ES-I3 (cell line): ENCODE data around the gene UNC79.

ENCODE experiments used
- H3K36me3 ChIP-seq: 2 replicates; pipeline ENCODE4 v1.6.1; 2013; ENCODE audit warnings: mild to moderate bottlenecking, low read length, control low read depth, moderate library complexity; ENCODE audit not compliant: insufficient read depth
- H3K4me1 ChIP-seq: 2 replicates; pipeline ENCODE4 v1.6.1; 2013; ENCODE audit warnings: mild to moderate bottlenecking, control low read depth, low read length; ENCODE audit not compliant: insufficient read depth
- H3K9ac ChIP-seq: 2 replicates; pipeline ENCODE4 v1.6.1; 2013; ENCODE audit warnings: low read depth, mild to moderate bottlenecking, low read length, moderate library complexity
- H3K9me3 ChIP-seq: 2 replicates; pipeline ENCODE4 v1.6.1; 2013; ENCODE audit warnings: mild to moderate bottlenecking, low read length, moderate library complexity; ENCODE audit not compliant: control insufficient read depth, insufficient read depth

The UNC79 gene

DNA sequence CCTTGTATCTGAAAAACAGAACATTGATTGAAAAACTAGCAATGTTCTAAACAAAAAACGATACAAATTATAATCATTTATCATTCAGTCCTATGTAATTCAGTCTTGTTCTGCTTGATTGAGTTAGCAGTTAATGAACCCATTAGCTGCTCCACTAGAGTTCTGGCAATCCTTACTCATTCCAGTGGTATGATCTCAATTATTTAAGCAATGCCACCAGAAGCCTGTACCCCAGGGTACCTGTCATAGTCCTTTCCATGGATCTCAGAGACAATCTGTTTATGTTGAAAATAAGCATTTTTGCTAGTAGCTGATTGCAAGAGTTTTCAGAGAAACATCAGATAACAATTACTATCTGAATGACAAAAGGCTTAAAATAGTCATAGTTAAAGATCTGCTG lies 115.9 kb downstream of the UNC79 start:
- no peak overlapping the region for H3K9ac ChIP-seq
- no peaks in the 10 kb centered on the region for H3K9me3 ChIP-seq
- H3K4me1 ChIP-seq = no peaks in the 10 kb centered on the region
- no peaks in the 10 kb centered on the region for H3K36me3 ChIP-seq

DNA sequence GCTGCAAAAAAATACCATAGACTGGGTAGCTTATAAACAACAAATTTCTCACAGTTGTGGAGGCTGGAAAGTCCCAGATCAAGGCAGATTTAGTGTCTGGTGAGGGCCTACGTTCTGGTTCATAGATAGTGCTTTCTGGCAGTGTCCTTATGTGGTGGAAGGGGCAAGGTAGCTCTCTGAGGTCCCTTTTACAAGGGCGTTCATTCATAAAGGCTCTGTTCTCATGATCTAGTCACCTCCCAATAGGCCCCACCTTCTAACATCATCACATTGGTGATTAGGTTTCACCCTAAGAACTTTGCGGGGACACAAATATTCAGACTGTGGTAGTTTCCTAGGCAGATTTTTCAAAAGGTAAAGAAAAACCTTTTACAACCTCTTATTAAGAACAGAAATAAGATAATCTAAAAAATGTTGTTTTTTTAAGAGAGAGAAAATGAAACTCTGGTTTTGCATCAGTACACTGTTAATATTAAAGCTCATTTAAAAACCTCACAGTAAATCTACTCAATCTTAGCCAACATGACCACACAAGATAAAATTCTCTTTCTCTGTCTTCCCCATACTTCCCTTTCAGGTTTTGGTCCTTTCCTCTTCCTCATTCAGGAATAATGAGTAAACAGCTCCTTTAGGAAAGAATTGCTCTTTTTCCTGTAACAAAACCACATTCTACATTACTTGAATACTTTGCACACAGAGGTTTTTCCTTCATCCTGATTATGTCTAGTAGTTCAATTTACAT lies 117.5 kb downstream of the UNC79 start:
- H3K36me3 ChIP-seq = no peaks in the 10 kb centered on the region
- H3K4me1 ChIP-seq = no peaks in the 10 kb centered on the region
- H3K9me3 ChIP-seq = no peaks in the 10 kb centered on the region
- H3K9ac ChIP-seq = no peak overlapping the region

DNA sequence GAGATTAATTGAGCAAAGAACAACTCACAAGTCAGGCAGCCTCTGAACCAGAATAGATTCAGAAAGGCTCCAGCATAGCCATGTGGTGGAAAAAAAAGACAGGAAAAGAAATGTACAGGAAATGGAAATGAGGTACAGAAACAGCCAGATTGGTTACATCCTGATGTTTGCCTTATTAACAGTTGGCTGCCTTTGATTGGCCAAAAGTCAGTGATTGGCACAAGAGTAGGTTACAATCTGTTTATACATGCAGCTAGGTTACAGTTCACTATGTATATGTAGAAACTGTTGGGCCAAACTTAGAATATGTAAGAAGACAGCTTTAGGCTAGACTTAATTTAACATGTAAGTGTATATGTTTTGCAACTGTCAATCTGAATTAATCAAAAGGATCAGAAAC lies 118.9 kb downstream of the UNC79 start:
- Histone ChIP-seq H3K4me1 (no peaks in the 10 kb centered on the region), H3K9ac (no peak overlapping the region), H3K9me3 (no peaks in the 10 kb centered on the region), H3K36me3 (no peaks in the 10 kb centered on the region)

DNA sequence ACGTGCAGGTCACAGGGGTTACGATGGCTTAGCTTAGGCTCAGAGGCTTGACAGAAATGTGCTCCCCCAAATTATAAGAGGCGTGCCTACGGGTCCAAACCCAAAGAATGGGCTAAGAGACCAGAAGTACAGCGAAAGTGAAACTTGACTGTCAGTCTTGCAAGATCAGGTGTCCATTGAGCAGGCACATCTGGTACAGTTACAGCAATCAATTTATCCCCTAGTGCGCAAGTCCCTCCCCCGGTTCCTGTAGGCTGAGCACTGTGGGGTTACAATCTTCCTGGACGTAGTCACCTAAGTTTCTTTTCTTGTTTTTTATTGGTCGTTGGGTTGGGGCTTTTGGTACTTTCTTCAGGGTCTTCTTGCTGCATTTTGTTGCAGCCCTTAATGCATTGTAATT lies 134.2 kb downstream of the UNC79 start:
- no peaks in the 10 kb centered on the region for H3K9me3 ChIP-seq
- H3K4me1 ChIP-seq = no peaks in the 10 kb centered on the region; the same call in 1 of the 2 replicates
- no peaks in the 10 kb centered on the region for H3K36me3 ChIP-seq
- no peak overlapping the region for H3K9ac ChIP-seq

DNA sequence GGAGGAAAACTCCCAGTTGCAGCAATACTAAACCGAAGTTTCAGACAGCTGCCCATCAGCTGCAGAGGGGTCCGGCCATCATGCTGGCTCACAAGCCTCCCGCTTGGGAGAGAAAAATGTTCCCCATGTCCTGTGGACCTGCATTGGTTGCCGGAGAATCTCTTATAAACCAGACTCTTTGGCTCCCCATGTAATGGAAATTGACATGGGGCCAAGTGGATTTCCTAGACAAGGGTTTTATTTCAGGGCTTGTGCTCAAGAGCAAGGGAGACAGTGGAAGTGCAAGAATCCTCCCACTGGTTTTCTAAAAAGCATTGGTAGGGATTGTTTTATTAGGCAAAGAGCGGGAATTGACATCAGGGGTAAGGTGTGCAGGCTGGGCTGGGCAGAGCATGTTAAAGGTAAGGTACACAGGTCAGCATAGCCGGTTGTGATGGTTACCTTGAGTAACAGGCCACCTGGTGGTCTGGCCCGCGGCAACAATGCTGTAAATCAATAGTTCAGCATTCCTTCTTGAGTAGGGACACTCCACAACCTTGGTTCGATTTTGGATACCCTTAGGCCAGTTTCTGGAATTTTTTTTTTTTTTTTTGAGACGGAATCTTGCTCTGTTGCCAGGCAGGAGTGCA lies 135.4 kb downstream of the UNC79 start:
- H3K4me1 ChIP-seq = no peaks in the 10 kb centered on the region; the same call in 1 of the 2 replicates
- H3K9ac ChIP-seq = no peak overlapping the region
- no peaks in the 10 kb centered on the region for H3K9me3 ChIP-seq
- H3K36me3 ChIP-seq = no peaks in the 10 kb centered on the region

DNA sequence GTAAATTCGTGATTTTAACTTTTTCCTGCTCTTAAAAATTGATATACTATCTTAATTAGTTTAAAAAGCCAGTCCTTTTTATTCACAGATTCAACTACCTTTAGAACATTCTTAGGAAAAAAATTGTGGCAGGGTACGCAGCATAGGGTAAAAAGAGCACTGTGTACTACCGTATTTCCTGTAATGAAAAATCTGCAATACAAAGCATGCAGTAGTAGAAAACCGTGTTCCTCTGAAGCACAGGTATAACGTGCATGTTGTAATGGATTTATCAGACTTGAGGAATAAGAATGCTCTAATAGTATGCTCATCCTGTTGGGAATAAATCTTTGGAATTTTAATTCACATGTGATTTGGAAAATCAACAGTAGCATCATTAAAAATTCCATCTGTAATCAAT lies 140.5 kb downstream of the UNC79 start:
- Histone ChIP-seq H3K9ac (no peak overlapping the region), H3K36me3 (no peaks in the 10 kb centered on the region), H3K9me3 (no peaks in the 10 kb centered on the region), H3K4me1 (no peaks in the 10 kb centered on the region; the same call in 1 of the 2 replicates)

DNA sequence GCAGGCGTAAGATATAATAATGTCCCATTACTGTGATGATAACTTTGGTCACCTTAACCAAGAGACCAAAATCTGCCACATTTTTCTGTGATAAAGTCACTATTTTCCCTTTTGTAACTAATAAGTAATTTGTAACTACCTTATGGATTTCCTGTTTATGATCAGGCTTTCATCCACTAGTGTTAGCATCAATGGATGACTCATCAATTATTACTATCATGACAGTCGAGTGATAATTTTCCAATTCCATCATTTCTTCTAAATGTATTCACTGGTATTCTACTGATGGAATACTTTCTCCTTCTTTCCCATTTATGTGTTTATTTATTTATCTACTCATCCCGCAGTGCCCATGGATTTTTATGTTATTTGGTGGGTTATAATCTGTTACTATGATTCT lies 148.4 kb downstream of the UNC79 start:
- no peaks in the 10 kb centered on the region; the same call in 1 of the 2 replicates for H3K36me3 ChIP-seq
- H3K9me3 ChIP-seq = no peaks in the 10 kb centered on the region
- H3K9ac ChIP-seq = no peak overlapping the region
- no peaks in the 10 kb centered on the region for H3K4me1 ChIP-seq

DNA sequence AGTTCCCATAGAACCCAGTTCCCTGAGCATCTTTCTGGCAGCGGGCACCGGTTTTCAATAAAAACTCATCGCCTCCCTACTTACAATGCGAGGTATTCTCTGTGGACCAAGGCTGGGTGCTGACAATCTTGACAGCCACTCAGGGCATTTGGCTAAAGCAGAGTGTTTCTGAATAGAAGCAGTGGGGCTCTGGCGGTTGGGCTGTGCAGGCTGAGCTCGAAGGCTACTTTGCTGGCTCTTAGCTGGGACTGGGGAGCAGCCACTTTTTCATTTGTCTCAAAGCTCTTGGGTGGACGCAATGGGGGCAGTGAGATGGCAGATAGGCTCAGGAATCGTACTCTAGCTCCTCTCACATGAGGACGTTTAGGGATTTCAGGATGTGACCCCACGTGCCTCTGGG lies 151.8 kb downstream of the UNC79 start:
- H3K36me3 ChIP-seq = no peaks in the 10 kb centered on the region; the same call in 1 of the 2 replicates
- H3K4me1 ChIP-seq = no peaks in the 10 kb centered on the region
- H3K9ac ChIP-seq = no peak overlapping the region
- no peaks in the 10 kb centered on the region for H3K9me3 ChIP-seq

DNA sequence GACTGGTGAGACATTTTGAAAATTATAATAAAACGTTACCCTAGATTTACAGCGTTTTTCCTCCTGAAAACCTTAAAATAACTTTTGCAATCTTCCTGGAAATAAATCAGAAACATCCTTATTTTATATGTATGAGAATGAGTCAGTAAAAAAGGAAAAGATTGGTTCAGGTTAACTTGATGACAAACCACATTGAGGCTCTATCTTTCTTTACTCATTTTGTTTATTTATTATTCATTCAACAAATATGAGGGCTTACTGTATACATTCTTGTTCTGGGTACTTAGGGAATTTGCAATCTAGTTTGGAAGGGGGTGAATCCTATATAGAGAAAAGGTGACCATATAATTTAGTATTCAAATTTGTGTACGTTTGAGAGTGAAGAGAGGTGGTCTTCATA lies 156.6 kb downstream of the UNC79 start:
- Histone ChIP-seq H3K9me3 (no peaks in the 10 kb centered on the region), H3K9ac (no peak overlapping the region), H3K4me1 (peaks cover 4% of the 10 kb centered on the region; the same call in 1 of the 2 replicates), H3K36me3 (no peaks in the 10 kb centered on the region; the same call in 1 of the 2 replicates)

DNA sequence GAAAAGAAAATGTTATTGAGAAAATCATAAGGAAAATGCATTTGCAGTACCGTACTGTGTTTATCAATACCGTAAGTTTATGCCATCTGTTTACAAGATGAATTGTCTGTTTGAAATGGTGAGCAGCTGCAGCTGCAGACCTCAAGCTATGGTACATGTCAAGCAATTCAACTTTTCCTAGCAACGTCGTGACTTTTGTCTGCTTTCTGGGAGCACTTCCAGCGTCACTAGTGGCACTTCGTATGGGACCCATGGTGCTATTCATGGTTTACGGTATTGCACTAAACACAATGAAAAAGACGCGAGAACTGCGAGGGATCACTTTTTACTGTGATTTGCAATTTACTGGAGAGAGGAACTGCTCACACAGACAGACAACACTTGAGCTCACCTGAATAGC lies 160.8 kb downstream of the UNC79 start:
- Histone ChIP-seq H3K36me3 (no peaks in the 10 kb centered on the region), H3K9me3 (no peaks in the 10 kb centered on the region), H3K4me1 (peaks cover 4% of the 10 kb centered on the region; the same call in 1 of the 2 replicates), H3K9ac (no peak overlapping the region)

DNA sequence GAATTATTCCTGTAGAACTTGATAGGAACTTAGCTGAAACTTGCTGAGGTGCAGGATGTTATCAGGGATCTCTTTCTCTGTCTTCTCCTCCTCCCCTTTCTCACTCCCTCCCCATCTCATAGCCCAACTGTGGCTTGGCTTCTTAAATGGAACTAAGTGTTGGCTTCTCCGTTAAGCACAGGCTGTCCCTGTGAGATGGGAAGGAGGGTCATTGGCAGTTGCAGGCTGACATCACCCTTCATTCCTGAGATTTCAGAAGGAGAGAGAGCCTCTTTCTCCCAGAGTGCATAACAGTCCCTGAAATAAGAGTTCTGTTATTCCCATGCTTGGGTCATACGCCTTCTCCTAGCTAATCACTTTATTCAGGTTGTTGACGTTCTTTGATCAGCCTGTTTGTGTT lies 162.0 kb downstream of the UNC79 start:
- no peak overlapping the region for H3K9ac ChIP-seq
- H3K4me1 ChIP-seq = peaks cover 4% of the 10 kb centered on the region; the same call in 1 of the 2 replicates
- no peaks in the 10 kb centered on the region for H3K9me3 ChIP-seq
- no peaks in the 10 kb centered on the region for H3K36me3 ChIP-seq

DNA sequence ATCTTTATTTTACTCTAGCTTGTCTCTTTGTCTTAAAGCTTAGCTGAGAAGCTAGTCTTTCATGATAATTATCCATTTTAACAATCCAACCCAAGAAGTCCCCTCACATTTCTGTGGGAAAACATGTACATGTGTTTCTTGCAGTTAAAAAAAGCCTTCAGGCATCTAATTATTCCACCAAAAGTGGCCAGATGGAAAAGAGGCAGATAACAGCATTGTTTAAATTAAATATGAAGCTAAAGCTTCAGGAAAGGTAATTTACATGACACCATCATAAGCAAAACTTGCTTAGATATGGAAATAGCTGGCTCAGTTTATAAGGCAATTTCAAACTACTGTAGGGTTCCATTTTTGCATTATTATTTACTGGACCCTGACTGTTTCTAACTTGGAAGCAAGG lies 175.4 kb downstream of the UNC79 start:
- H3K36me3 ChIP-seq = no peaks in the 10 kb centered on the region
- H3K9me3 ChIP-seq = no peaks in the 10 kb centered on the region
- no peak overlapping the region for H3K9ac ChIP-seq
- H3K4me1 ChIP-seq = no peaks in the 10 kb centered on the region

DNA sequence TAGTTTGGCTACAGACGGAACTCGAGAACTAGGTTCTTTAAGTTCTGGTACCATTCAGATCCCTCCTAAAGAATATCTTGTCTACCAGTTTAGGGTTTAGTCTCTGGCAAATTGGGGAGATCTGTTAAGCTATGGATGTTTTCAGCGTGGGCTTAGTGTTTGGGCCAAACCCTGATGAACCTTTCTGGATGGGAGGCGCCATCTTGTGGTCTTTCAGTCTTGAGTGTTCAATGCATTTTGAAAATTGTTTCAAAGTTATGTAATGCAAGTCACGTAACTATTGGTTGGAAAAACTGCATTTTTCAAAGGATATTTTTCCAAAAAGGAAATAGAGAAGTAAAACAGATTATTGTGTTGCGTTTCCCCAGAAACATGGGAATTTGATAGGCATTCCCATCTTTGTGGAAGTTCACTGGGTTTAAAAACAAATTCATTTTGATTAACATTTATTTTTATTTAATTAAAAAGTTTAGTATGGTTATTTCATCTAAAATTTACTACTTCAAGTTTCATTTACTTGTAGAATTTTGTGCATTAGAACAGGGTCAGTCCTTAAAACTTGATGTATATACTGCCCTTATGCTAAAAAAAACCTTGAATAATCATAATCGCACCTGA lies 188.5 kb downstream of the UNC79 start:
- Histone ChIP-seq H3K36me3 (no peaks in the 10 kb centered on the region), H3K4me1 (no peaks in the 10 kb centered on the region), H3K9ac (no peak overlapping the region), H3K9me3 (no peaks in the 10 kb centered on the region)

DNA sequence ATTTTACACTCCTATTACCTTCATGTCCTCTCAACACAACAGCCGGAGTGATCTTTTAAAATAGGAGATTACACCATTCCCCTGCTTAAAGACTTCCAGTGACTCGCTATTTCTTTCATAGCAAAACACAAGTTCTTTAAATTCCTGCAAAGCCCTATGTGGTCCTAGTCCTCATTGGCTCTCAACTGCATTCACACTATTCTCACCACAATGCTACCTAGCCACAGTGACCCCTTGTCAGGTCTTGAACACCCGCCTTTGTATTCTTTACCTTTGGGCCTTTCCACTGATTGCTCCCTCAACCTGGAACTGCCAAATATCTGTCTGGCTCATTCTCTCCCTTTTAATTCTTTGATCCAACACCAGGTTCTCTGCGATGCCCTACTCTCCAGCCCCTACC lies 197.3 kb downstream of the UNC79 start:
- no peaks in the 10 kb centered on the region for H3K9me3 ChIP-seq
- no peaks in the 10 kb centered on the region for H3K36me3 ChIP-seq

DNA sequence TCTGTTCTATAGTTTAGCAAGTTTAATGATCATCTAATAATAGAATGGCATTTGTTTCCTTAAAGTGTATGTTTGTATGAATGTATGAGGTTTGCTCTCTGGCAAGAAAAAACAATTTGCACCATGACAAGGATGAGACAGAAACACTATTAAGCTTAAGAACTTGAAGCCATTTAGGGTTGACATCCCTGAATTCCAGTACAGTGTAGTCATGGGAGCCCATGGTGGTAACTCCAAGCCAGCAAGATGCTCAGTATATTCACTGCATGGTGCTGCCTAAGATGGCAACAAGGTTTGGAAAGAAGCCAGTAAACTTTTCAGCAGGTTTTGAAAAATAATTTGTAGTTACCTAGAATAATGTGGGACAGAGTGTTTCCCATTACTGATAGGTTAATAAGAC lies 198.9 kb downstream of the UNC79 start:
- Histone ChIP-seq H3K4me1 (no peaks in the 10 kb centered on the region), H3K9me3 (no peaks in the 10 kb centered on the region), H3K36me3 (no peaks in the 10 kb centered on the region), H3K9ac (no peak overlapping the region)

More for the DNA sequence above, 197.3 kb downstream of the UNC79 start:
- no peak overlapping the region for H3K9ac ChIP-seq
- no peaks in the 10 kb centered on the region for H3K4me1 ChIP-seq
